ENCODE results near the gene GRAMD1B.

DNA sequence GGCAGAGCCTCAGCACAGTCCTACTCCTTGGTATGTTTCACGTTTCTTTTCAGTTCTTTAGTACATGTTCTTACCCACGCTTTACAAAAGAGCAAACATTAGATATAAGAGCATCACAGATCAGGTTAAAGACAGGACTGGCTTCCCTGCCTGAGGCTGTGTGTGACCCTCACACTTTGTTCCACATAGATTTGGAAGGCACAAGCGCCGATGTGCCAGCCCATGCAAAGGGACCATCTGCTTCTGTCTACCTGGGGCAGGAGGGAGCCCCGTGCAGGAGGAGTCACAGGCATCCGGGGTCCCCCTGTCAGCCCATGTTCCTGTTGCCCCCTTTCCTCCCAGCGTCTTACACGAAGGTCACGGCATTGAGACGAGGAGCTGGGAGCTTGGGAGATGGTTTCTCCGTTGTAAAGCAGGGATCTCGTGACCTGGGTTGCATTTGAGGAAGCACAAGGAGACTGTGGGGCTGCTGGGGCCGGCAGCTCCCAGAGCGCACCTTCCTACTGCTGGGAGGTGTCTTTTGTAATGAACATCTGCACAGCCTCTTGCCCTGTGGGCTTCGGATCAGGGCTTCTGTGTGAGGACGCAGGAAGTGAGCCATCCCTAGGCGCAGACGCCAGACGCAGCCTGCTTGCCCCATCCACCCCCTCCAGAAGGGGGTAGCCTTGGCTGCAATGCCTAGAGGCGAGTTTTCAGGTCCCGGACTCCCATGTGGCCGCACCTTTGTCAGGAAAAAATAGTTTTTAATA is 151.8 kb downstream of the GRAMD1B start:
- TF ChIP-seq, protein P1, sequence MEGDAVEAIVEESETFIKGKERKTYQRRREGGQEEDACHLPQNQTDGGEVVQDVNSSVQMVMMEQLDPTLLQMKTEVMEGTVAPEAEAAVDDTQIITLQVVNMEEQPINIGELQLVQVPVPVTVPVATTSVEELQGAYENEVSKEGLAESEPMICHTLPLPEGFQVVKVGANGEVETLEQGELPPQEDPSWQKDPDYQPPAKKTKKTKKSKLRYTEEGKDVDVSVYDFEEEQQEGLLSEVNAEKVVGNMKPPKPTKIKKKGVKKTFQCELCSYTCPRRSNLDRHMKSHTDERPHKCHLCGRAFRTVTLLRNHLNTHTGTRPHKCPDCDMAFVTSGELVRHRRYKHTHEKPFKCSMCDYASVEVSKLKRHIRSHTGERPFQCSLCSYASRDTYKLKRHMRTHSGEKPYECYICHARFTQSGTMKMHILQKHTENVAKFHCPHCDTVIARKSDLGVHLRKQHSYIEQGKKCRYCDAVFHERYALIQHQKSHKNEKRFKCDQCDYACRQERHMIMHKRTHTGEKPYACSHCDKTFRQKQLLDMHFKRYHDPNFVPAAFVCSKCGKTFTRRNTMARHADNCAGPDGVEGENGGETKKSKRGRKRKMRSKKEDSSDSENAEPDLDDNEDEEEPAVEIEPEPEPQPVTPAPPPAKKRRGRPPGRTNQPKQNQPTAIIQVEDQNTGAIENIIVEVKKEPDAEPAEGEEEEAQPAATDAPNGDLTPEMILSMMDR (IDR thresholded peaks at IDR 0.05 in 4 of 5, conservative IDR thresholded peaks at IDR 0.05 in 1 of 5) = no peak
- no peak for TF ChIP-seq POLR2A (IDR thresholded peaks at IDR 0.05)

Data from gastrocnemius medialis (tissue), 4 donors.